SU-DHL-6 (cell line): ENCODE data around the gene SIGLEC9.

Source experiments
- EZH2phosphoT487 ChIP-seq: fragments of 200-600 bp; sonication (generic), shearing (Covaris generic); conservative IDR thresholded peaks from 2 replicates; pipeline ENCODE4 v1.6.1; 2018; ENCODE audit warnings: mild to moderate bottlenecking, antibody characterized with exemption, low read length, moderate library complexity, mixed read lengths
- TF ChIP-seq, protein P1 (sequence below): fragments of 200-600 bp; sonication (generic); IDR thresholded peaks from one replicate; pipeline ENCODE4 v1.5.1; 2017; ENCODE audit warnings: antibody characterized with exemption, mild to moderate bottlenecking, low read length, moderate library complexity; ENCODE audit not compliant: insufficient read depth, poor library complexity, severe bottlenecking

DNA sequence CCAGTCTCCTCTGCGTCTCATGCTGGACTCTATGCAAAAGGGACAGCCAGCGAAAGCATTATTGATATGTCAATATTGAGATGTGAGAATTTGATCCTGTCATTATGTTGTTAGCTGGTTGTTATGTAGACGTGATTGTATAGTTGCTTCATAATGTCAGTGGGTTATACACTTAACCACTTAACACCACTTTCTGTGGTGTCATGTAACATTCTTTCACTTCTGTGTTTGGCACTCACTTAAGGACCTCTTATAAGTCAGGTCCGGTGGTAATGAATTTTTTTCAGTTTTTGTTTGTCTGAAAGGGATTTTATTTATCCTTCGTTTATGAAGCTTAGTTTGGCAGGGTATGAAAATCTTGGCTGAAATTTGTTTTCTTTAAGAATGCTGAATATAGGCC lies 10.3 kb downstream of the SIGLEC9 start:
- TF ChIP-seq, protein P1, sequence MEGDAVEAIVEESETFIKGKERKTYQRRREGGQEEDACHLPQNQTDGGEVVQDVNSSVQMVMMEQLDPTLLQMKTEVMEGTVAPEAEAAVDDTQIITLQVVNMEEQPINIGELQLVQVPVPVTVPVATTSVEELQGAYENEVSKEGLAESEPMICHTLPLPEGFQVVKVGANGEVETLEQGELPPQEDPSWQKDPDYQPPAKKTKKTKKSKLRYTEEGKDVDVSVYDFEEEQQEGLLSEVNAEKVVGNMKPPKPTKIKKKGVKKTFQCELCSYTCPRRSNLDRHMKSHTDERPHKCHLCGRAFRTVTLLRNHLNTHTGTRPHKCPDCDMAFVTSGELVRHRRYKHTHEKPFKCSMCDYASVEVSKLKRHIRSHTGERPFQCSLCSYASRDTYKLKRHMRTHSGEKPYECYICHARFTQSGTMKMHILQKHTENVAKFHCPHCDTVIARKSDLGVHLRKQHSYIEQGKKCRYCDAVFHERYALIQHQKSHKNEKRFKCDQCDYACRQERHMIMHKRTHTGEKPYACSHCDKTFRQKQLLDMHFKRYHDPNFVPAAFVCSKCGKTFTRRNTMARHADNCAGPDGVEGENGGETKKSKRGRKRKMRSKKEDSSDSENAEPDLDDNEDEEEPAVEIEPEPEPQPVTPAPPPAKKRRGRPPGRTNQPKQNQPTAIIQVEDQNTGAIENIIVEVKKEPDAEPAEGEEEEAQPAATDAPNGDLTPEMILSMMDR: no peak
- TF ChIP-seq EZH2phosphoT487: no peak
